GM12872 (cell line): ENCODE results near the gene CTNNA3.

Source experiments
- TF ChIP-seq, protein P1 (sequence below): IDR thresholded peaks from 3 replicates; pipeline ENCODE4 v1.5.1; 2011; ENCODE audit warnings: low read depth, mild to moderate bottlenecking, low read length, moderate library complexity; ENCODE audit not compliant: insufficient read depth

The CTNNA3 gene

DNA sequence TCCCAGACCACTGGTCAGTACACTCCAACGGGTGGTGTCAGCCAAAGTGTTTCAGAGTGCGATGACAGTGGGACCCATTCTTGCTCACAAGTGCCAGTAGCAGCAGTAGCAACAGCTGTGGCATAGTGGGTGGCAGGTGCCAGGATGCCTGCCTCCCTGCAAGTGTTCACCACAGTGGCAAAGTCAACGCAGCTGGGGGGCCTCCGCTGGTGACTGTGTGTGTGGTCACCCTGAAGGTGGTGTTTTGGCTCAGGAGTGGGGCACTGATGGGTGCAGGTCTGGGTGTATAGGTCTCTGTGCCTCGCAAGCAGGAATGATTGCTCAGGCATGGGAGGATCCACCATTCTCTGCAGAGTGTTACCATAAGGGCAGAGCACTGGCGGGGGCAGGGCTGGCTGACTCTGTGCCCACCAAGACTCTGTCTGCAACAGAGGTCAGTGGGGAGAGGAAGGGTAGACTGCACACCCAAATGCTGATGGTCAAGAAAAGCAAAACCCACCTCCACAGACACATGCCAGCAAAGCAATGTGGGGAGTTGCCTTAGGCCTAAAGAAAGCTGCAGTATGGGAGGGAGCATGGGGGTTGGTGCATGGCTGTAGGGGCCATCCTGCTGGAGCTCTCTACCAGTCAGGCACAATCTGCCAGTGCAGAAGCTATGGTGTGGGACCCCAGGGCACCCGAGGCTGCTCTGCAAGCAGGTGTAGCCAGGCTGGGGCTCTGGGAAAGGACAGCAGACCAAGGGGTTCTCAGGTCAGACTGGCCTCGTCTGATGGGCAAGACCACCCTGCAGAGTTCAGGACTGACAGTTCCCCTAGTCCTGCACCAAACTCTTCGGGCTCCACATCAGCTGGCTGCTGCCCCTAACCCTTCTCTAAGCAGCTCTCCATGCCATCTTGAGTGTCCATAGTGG, 368.1 kb downstream of the CTNNA3 start:
- TF ChIP-seq, protein P1, sequence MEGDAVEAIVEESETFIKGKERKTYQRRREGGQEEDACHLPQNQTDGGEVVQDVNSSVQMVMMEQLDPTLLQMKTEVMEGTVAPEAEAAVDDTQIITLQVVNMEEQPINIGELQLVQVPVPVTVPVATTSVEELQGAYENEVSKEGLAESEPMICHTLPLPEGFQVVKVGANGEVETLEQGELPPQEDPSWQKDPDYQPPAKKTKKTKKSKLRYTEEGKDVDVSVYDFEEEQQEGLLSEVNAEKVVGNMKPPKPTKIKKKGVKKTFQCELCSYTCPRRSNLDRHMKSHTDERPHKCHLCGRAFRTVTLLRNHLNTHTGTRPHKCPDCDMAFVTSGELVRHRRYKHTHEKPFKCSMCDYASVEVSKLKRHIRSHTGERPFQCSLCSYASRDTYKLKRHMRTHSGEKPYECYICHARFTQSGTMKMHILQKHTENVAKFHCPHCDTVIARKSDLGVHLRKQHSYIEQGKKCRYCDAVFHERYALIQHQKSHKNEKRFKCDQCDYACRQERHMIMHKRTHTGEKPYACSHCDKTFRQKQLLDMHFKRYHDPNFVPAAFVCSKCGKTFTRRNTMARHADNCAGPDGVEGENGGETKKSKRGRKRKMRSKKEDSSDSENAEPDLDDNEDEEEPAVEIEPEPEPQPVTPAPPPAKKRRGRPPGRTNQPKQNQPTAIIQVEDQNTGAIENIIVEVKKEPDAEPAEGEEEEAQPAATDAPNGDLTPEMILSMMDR: no peak

DNA sequence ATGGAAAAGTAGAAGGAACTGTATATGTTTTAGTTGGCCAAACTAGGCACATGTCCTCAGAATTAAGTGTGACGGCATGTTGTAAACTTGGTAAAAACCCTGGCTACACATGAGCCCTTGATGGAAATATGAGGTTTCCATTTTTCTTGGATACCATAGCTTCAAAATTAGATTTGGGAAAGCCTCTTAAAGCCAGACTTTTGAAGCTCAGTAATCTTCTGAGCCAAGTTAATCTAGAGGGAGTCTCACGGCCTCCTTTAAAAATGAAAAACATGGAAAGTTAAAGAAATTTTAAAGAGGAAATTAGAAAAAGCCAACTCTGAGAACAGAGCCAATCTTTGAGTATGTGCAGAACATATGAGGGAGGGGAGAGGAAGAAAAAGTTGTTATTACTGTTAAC, 376.0 kb downstream of the CTNNA3 start:
- TF ChIP-seq, protein P1: no peak

DNA sequence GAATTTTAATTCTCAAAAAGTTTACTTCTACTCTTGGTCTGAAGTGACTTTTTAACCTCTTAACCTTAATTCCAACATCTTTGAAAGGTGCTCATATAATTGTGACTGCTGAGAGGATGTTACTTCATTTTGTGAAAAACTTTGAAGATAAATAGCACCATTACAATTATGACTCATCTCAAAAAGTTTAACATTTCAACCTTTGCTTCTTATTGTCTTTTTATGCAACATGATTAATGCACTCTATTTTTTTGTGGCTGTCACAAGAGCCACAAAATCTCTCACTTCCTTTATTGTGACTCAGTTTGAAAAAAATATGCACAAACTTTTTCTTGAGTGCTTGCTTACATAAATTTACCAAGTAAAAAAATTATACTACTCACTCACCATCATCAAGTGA, 387.1 kb downstream of the CTNNA3 start:
- TF ChIP-seq, protein P1: no peak

DNA sequence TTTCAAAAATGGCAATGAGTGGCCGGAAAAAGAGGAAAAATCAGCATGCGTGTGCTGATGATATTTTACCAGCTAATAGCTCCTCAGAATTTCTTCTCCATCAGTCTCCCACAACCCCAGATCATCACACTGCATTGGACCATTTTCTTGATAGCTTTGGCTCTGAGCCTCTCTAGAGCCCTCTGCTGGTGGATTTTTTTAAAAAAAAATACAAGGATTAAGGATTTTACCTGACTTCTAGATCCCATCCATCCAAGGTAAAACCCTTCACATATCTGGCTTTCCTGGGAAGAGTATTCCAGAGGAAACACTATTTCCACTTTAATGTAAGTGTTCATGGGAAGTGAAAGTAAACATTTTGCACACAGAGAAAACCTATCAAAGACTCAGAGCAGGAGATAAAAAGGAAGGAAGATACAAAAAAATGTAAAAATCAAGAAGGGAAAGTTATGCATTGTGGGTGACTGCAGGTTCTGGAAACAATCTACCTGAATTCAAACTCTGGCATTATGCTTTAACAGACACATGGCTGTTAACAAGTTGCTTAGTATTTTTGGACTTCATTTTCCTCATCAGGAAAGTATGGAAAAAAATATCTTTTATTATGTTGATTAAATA, 389.3 kb downstream of the CTNNA3 start:
- TF ChIP-seq, protein P1: peak; percentile 61

DNA sequence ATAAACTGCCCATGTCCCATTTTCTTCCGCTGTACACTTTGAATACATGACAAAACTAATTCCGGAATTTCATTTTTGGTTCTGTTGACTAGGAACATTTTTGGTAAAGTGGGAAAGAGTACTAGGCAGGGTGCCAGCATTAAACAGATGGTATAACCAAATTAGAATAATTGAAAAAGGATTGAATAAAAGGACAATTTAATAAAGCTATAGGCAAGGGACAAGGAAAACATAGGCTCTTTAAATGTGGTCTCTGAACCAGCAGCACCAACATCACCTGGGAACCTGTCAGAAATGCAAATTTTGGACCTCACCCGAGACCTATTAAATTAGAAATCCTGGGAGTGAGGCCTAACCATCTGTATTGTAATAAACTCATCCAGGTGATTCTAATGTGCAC, 393.3 kb downstream of the CTNNA3 start:
- TF ChIP-seq, protein P1: no peak

DNA sequence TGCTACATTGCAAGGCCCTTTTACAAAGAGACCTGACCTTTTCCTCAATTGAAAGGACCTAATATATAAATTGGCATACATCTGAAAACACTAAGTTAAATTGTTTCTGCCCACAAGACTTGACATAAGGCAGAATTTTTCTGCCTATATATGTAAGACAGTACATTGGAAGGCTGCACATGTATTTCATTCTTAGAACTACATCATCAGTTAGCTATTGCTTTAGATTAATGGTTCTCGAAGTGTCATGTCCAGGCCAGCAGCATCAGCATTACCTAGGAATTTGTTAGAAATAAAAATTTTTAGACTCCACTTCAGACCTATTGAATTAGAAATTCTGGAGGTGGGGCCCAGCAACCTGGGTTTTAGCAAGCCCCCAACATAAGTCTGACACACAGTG, 396.2 kb downstream of the CTNNA3 start:
- TF ChIP-seq, protein P1: no peak

DNA sequence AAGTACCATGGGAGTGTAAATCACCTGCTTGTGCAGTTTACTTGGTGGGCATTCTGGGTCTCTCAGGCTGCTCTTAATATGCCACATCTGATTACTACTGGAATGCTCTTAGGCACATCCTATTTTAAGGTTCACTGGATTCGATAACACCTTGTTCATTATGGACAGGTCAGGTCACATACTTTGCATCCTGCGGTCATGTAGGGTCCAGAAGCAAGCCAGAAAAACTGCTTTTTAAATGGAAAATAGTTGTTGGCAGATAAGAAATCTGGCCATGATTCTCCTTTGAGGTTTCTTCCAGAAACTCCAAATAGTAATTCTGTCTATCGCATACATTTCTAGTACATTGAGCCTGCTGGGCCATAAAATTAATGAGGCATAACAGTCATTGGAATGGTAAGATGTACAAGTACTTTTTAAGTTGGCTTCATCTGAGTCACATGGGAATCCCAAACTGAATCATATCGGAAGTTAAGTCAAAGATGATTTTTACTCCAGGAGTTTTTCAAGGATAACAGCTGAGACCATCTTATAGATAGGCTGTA, 398.3 kb downstream of the CTNNA3 start:
- TF ChIP-seq, protein P1: no peak
